HG03280 (cell line): Measurements from ENCODE around the gene LRAT.
"Not testable (repeated sequence)": the region's sequence is repeated elsewhere in the genome, so short reads cannot be mapped to it uniquely, and the experiment has no call there.

Source experiments
- ATAC-seq: cut with Tn5 transposase; IDR thresholded peaks from one replicate; pipeline ENCODE4 v1.9.1; 2021; ENCODE audit warnings: mild to moderate bottlenecking, moderate library complexity; ENCODE audit not compliant: unreplicated experiment

Gene LRAT

DNA sequence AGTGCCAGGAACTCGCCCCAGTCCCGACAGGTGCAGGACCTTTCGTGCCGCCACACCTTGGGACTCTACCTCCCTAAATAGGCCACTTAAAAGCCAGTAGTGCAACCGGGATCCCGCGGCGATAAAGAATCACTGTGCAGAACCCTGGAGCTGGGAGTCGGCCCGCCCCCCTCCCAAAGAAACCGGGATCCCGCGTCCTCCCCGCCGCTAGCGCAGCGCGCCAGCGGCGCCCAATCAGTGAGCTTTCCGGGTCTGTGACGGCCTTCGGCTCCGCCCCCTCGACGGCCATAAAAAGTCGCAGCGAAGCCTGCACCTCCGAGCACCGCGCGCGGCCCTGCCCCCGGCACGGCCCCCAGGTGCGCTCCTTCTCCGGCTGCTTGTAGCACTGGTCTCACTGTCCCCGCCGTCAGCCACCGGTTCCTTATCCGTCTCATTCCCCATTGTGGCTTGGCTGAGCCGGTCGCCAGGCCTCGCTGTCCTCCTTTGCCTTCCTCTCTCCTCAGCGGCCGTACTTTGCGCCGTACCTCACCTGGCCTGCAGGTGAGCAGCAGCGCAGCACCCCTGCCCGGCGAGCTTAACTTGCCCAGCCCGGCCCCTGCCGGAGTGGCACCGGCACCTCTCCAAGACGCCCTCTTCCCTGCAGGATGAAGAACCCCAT, at the start of gene LRAT:
Gene LRAT (plus strand): TSS at position 318 of the 658 bp plus-strand sequence. CDS start 327 bp downstream, at position 645.
- ATAC-seq, result no peak

DNA sequence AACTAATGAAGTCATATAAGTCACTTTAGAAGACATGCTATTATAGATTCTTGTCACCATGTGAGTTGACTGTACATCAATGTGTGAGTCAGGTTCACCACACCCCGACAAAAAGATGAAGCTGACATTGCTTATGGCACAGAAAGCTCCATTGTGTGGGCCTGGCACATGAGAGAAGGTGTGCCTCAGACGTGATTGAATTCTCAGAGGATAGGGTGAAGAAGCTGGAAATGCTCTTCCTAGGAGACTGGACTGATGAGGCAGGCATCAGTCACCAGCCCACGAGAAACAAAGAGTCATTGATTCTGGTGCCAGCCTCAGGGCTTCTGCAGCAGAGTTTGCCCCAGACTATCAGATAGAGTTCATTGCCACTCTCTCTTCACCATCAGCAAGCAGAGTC, 35.9 kb upstream of the LRAT start:
- ATAC-seq, result no peak

DNA sequence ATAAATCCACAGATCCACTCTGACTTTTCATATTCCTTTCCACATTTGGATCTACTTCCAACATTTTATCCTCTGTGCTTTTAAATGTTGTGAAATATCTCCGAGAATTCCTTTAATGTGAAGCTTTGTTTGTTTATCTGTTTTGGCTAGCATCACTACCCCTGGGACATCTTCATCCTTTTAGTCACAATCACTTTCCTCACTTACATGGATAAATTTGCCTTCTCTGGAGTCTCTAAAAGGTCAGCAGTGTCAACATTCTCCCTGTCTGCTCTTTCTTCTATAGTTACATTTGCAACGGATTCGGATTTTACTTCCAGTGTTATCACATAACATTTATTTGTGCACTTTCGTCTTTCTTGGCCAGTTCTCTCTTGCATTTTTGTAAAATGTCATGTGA, 34.2 kb upstream of the LRAT start:
- no peak for ATAC-seq

DNA sequence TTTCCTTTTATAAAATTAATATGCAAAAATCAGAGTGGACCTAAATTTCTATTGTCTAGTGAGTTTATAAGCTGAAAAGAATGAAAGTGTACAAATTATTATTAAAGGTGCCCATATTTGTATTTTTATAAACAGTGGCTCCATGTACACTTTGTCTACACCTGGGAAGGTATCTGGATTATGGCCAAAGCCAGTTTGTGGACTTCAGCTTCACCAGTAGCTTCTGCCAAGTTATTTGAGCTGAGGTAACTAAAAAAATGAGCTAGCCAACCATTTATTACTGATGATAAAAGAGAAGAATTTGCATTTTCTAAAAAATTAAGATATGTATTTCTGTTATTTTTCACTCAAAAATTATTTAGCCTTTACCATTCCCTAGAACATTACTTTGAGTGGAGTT, 32.3 kb upstream of the LRAT start:
- no peak for ATAC-seq

DNA sequence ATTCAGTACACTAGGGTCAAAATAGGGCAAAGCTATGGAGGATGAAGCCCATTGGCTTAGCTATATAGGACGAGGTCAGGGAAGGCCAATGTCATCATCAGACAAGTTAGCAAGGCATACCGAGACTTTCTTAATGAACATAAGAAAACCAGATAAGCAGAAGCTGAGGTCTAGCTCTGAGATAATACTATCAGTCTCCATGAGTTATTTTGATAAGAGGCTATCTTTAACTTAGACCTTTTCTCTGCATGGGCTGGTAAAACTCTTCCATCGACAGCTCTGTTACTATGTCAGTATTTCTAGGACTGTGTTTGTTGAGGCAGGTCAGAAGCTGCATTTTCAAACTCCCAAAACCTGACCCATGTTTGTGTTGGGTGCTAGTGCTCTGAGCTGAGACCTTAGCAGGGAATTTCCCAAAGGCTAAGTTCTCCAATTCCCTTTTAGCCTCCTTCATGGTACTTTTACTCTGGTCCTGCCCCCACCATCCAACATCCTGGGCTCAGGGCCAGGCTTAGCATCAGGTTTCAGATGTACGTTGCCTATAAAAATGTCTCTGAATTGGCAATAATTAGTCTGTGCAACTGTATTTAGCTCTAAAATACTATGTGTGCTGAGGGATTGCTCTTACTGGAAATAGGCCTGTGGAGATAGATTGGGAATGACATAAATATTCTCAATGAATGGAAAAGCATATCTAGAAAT, 29.3 kb upstream of the LRAT start:
- ATAC-seq, result no peak

DNA sequence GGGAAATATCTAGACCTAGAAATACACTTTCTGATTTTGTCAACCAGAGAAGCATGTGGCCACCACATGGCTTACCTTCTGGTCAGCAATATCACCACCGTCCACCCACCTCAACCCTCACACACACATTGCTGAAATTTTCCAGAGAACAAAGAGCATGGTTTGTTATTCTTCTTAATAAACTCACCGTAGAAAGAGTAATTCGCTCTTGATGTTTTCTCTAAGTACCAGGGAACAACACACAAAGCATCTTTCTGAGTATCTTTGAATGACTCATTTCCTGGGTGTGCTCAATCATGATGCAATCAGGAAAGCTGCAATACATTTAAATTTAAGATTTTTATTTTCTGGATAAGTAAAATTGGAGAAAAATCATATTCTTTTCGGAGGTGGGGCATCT, 24.7 kb upstream of the LRAT start:
- ATAC-seq, result no peak

DNA sequence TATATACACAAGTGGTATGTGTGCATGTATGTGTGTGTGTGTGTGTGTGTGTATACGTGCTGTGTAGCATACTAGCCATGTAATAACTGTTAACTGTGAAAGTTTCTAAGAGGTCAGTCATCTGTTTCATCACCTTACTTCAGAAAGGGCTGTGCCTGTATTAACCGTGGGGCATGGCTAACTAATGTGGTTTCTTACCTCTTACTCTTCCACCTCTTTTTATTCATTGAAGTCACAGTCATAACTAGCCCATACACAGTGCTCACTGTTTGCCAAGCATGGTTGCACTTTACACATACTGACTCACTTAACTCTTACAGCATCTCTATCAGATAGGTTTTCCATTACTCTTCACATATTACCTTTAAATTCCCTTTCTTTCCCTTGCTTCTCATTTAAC, 23.7 kb upstream of the LRAT start:
- peak; percentile 48 for ATAC-seq

DNA sequence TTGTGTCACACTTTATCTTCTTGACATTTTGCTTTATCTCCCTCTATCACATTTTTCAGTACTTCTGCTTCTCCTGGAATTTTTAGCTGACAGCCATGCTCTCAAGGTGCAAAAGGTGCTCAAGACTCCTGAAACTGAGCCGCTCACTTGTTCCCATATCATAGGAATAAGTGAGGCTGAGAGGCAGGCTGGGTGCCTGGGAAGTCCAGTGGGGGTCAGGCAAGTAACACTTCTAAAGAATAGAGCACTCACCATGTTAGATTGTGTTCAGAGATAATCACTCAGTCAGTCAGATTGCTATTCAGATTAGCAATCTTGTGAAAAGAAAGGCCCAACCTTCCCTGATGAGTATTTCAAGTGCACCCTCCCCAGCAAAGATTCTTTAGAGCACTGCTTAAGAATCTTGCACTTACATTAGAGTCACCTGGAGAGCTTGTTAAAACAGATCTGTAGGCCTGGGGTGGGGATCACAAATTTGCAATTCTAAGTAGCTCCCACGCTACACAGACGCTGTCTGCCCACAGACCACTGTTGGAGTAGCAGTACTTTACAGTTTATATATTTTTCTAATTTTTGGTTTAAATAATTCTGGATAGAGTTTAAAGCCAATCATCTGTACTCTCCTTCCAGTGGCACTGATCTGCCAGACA, 23.1 kb upstream of the LRAT start:
- ATAC-seq, result no peak

DNA sequence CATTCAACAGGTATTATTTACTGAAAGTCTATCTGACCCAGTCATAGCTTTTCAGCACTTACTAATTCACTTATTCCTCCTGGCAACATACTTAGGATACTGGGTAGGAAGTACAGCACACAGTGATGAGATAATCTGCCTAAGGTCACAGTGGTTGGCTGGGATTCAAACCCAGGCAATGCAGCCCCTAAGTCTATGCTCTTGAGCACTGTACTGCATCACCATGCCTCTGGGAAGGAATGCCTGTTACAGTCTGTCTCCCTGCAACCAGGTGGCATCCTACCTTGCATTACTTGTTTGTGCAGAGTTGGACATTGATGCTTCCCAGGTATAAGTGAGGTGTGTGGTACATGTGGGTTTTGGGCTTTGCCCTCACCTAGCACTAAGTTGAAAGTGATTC, 21.5 kb upstream of the LRAT start:
- ATAC-seq, result no peak

DNA sequence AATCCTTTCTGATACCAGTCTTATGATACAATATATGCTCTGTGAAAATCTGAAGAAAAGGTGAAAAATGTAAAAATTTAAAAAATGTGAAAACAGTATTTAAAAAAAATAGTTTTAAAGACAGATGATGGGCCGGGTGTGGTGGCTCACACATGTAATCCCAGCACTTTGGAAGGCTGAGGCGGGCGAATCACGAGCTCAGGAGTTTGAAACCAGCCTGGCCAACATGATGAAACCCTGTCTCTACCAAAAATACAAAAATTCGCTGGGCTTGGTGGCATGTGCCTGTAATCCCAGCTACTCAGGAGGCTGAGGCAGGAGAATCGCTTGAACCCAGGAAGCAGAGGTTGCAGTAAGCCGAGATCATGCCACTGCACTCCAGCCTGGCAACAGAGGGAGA, 20.2 kb upstream of the LRAT start:
- ATAC-seq, result not testable (repeated sequence)

DNA sequence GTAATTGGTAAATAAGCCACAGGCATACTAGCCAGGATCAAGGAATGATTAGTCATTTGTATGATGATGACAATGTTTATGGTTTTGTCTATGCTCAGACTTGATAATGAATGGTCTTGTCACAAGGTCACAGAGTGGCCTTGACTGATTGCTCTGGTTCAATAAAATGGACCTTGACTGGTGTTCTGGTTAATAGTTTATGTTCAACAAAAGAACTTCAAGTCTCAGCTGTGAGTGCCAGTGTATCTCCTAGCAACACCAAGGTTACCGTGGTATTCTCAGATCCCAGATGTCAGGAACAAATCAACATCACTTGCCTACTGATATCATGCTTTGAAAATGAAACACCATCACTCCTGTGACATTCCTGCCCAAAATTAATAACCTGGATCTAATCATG, 16.3 kb upstream of the LRAT start:
- ATAC-seq, result no peak

DNA sequence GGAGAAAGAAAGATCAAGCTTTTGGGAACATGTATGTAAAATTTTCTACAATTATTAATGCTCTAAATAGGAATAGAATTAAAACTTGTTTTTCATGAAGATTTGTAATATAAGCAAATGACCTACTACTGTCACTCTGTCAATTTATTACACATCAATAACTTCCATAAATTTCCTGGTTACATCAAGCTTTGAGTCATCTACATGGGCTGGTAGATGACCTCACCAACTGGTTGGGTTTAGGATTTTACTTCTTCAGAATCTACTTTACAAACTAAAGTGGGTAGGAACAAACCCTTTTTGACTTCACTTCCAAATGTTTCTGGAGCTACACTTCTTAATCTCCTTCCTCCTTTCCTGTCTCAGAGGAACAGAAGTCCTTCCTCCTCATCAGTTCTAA, 12.0 kb upstream of the LRAT start:
- no peak for ATAC-seq

DNA sequence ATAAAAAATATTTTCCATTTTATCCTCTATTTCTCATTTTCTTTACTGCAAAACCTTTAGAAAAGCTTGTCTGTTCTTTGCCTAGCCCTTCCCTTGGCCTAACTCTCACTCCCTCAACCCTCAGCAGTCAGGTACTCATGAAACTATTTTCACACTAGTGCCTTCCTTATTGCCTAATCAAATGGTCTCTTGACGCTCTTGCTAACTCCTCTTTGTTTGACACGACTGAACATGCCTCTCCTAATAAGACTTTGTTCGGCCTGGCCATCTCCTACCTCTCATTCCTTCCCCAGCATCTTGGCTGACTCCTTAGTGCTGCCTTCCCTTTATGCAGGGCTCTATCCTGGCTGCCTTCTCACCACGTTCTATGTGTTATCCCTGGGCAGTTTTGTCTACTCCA, 11.1 kb upstream of the LRAT start:
- ATAC-seq, result no peak

DNA sequence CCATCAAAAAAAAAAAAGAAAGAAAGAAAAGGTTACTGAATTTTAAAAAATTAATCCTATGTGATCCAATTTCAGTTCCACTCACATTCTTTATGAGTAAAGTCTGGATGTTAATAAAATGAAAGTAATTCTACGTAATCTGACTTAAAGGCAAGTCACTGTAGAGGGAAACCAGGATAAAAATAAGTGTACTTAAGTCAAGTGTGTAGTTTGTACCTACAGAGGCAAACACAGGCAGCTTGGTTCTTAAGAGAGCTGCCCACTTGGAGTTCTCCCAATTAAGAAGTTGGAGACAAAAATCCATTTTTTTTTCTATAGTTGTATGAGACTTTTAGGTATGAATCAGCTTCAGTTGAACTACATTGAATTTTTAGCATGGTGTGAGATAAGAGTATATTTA, 7.0 kb upstream of the LRAT start:
- no peak for ATAC-seq

DNA sequence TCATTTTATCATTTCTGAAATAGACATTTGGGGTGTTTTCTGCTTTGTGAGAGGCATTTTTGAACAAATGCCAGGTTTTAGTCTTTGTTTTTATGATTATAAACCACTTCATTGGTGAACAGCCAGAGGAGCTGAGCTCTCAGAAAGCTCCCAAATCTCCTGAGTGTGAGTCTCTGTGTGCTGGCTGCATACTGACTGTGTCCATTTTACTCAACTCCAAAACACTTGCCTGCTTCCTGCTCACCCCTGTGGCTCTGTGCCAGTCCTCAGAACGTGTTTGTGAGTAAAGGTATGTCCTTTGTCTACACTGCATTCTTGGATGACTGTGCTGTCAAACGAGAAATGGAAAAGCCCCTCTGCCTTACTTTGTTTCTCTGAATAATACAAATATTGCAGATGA, 5.4 kb upstream of the LRAT start:
- ATAC-seq, result no peak

DNA sequence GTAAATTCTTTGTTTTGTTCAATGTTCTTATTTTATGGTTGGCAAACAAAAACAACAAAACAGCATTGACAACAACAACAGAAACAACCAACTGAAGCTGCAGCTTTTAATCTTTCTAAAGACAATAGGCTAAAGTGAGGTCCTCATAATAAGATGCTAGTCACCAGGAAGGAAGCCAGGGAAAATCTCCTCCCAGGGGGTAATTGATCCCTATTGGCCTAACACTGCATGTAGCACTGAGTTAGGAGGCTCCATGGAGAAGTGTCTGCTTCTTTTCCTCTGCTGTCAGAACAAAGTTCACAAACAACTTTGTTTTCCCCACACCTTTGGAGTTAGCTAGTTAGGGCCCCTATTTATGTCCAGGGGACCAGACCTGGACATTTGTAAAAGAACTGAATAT, 4.7 kb upstream of the LRAT start:
- ATAC-seq, result no peak

DNA sequence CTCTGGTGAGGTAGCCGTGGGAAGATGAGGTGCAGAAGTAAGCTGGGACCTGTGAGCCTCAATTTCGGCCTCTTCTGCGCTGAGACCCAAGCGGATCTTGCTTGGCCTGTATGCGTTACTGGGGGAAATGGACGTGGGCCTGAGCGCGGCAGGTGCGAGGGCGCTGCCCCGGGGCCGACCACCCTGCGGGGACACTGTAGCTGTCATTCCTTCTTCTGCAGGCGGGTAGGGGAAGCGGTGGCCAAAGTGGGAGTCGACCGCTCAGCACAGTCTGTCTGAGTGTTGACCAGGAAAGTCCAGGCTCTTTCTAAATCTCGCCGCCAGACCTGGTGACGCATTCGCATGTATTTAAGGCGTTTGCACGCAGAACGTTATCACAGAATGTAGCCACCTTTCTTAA, 3.3 kb upstream of the LRAT start:
- no peak for ATAC-seq

DNA sequence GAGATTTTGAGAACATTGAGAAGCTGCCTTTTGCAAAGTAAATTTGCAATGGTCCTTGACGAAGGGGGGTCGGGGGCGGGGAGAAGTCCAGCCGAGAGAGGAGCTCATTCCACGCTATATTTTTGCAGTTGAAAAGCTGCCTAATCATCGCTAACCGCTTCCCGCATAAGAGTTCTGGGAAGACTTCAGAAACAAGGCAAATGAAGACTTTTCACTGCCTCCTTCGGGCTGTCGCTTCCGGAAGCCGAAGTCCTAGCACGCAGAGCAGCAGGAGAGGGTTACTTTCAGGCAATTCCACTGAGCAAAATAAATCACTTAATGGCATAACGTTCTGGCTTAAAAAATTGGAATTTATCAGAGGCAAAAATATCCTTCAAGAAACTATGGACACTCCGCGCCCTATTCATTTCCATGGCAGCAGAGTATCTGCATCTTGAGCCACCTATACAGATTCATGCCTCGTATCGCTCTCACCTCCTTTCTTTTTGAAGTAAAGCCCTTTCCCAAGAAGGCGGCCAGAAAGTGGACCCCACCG, 2.6 kb upstream of the LRAT start:
- ATAC-seq, result no peak

DNA sequence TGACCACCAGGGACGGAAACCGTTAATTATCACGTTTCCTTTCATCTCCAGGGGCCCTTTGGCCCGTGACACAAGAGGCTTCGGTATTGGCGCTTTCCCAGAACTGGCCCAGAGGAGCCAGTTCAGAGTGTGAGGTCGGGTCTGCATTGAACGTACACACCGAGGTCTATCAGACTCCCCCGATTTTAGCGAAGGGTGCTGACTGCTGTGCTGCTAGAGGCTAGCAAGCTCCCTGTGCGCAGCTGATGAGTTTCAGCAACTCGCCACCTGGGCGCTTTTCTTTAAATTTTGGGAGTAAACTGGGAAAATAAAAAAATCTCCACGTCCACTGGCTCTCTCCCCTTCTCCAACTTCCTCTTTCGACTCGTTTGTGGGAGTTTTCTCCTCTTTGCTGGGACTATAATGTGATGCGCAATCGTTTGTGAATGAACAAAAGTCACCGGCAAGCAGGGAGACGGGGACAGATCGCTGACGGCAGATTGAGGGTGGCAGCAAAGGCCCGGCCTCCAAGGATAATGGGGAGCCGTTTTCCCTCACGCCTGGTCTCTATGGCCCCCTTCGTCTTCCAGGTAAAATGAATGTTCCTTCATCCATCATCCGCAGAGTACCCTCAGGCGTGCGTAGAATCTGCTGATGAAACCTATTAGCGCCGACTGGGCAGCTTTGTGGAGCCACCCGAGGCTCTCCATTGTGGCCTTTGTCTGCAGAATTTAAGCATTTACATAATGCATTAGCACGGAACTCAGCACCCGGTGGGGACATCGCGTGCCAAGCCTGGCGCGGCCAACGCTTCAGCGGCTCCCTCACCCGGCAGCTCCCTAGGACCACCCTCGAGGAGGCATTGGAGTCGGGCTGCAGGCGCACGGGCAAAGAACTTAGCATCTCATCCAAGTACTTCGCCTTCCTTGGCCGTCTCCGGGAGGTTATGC, 1.6 kb upstream of the LRAT start:
- ATAC-seq, result no peak

DNA sequence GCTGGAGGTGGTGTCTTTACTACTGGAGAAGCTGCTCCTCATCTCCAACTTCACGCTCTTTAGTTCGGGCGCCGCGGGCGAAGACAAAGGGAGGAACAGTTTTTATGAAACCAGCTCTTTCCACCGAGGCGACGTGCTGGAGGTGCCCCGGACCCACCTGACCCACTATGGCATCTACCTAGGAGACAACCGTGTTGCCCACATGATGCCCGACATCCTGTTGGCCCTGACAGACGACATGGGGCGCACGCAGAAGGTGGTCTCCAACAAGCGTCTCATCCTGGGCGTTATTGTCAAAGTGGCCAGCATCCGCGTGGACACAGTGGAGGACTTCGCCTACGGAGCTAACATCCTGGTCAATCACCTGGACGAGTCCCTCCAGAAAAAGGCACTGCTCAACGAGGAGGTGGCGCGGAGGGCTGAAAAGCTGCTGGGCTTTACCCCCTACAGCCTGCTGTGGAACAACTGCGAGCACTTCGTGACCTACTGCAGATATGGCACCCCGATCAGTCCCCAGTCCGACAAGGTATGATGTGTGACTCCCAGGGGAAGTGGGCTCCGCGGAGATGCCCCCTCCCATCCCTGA, 634 bp downstream of the LRAT start:
- no peak for ATAC-seq

DNA sequence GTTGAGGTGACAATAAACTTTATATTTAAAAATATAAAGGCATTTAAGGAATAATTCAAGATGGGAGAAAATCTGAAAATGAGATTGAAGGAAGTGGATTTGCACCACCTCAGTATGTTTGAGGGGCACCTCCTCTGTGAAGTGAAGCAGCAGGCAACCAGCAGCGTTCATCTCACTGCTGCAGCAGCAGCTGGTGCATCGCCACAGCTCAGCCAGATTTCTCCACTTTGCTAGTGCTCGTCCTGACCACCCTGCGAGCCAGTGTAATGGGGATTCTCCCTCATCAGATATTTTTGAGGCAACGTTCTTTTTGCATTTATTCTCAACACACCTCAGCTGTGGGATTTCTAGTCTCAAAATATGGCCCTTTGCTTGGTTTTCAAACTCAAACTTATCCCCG, 13.9 kb downstream of the LRAT start:
- no peak for ATAC-seq
